Gastrocnemius medialis (tissue), 4 donors: ENCODE data around the gene SORL1. TPM values are rescaled to one million over a fixed set of nuclear protein-coding genes. Genes with fewer than 3 reads are reported as not detected.

Experiments used
- ATAC-seq, 2 donors: fragments of 150-250 bp; one replicate each; pipeline ENCODE4 v1.9.1; 2016
- DNase-seq, 2 donors: peaks; one replicate each; pipeline ENCODE4 v3.0.0-alpha.2; 2019
- H3K27ac ChIP-seq, 4 donors: fragments of 200-600 bp; sonication (generic); 1 replicate in 1 of 4; 2 replicates in 3 of 4; pipeline ENCODE4 v1.5.1; 2016 to 2018; ENCODE audit warnings: mild to moderate bottlenecking in 2 of 4, moderate library complexity in 1 of 4
- H3K27me3 ChIP-seq, 3 donors: fragments of 200-600 bp; sonication (generic) in 2 of 3; 1 replicate in 1 of 3; 2 replicates in 2 of 3; pipeline versions ENCODE4 v1.5.1 to v1.6.0; 2016 to 2019; ENCODE audit warnings: mild to moderate bottlenecking in 1 of 3, moderate library complexity in 1 of 3
- H3K36me3 ChIP-seq, 2 donors: fragments of 200-600 bp; sonication (generic) in 1 of 2; one replicate each; pipeline ENCODE4 v1.5.1; 2017 to 2018
- H3K4me1 ChIP-seq, 2 donors: fragments of 200-600 bp; sonication (generic) in 1 of 2; one replicate each; pipeline ENCODE4 v1.5.1; 2016 to 2017; ENCODE audit warnings: mild to moderate bottlenecking in 2 of 2
- H3K4me3 ChIP-seq, 4 donors: fragments of 200-600 bp; sonication (generic) in 3 of 4; 1 replicate in 1 of 4; 2 replicates in 3 of 4; pipeline ENCODE4 v1.5.1; 2016 to 2019; ENCODE audit warnings: mild to moderate bottlenecking in 2 of 4
- H3K9me3 ChIP-seq, 3 donors: fragments of 200-600 bp; sonication (generic) in 2 of 3; 1 replicate in 1 of 3; 2 replicates in 2 of 3; pipeline ENCODE4 v1.5.1; 2016 to 2019
- POLR2A ChIP-seq, 2 donors: fragments of 450-650 bp; IDR thresholded peaks; one replicate each; pipeline ENCODE4 v1.6.1; 2017; ENCODE audit warnings: antibody characterized with exemption in 2 of 2, mild to moderate bottlenecking in 2 of 2, moderate library complexity in 2 of 2
- in situ Hi-C, 4 donors: fragments of 200-750 bp; cut with MboI; loops; one replicate each; pipeline versions ENCODE4 v1.15.0 to v1.8.0; 2017; ENCODE audit warnings: low sequenced_read_pairs in 4 of 4
- intact Hi-C: fragments of 100-400 bp; cut with DNase I; formaldehyde crosslinking; loops from one replicate; pipeline ENCODE4 v1.15.1; 2023; ENCODE audit warnings: low total_unique reads
- total RNA-seq, 4 donors: library from RNA; depleted of rRNA; stranded (reverse); fragments of >200 nt; gene quantifications; one replicate each; pipeline versions ENCODE4 v1.1.0 to v1.2.3, GENCODE V29; 2016
- TF ChIP-seq, protein P1 (sequence below), 5 experiments: fragments of 450-650 bp in 3 of 5; fragments of 200-600 bp in 2 of 5; sonication (generic) in 2 of 5; IDR thresholded peaks in 4 of 5; conservative IDR thresholded peaks in 1 of 5; 1 replicate in 4 of 5; 2 replicates in 1 of 5; pipeline ENCODE4 v1.5.1; 2016 to 2019; ENCODE audit warnings: antibody characterized with exemption in 5 of 5, mild to moderate bottlenecking in 3 of 5, moderate library complexity in 3 of 5

The SORL1 gene
- total RNA-seq, 4 donors from 2014 or later, result 0.78 to 2.7 (median 2.3) TPM

DNA sequence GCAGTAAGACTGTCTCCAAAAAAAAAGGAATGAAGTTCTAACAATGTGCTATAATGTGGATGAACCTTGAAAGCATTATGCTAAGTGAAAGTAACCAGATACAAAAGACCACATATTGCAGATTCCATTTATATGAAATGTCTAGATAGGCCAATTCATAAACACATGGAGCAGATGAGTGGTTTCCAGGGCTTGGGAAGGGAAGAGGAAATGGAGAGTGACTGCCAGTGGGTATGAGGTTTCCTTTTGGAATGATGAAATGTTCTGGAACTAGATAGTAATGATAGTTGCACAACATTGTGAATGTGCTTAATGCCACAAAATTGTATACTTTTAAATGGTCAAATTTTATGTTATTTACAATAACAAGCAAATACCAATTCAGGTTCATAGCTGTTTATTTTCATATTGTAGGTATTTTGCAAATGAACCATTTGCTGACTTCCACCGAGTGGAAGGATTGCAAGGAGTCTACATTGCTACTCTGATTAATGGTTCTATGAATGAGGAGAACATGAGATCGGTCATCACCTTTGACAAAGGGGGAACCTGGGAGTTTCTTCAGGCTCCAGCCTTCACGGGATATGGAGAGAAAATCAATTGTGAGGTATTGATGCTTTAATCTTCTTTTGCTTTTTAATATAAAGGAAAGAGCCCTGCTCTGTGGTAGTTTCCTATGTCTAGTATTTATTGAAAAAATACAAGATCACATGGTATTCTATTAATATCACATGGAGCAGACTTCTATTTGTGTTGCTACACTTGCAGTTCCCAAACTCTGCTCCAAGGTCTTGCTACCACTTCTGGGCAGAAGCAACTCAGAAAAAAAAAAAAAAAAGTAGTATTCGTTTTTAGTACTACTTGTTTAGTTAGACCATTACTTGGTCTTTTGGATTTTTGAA, 68.4 kb downstream of the SORL1 start:
- in situ Hi-C loops (no loop called here), intact Hi-C loops (loop anchor here (5.0 kb wide), 1 partner anchor 53 kb away; no protein-coding TSS in a partner anchor)
- no peaks in the 10 kb centered on the region for H3K27me3 ChIP-seq
- peaks cover 0 to 13% of the 10 kb centered on the region in 2 donors for H3K4me1 ChIP-seq
- DNase-seq, result no peak
- H3K27ac ChIP-seq, result no peak overlapping the region
- peak; percentile 56 to 72 for ATAC-seq
- H3K4me3 ChIP-seq, result no peak overlapping the region
- TF ChIP-seq POLR2A (IDR thresholded peaks at IDR 0.05), result no peak
- TF ChIP-seq, protein P1, sequence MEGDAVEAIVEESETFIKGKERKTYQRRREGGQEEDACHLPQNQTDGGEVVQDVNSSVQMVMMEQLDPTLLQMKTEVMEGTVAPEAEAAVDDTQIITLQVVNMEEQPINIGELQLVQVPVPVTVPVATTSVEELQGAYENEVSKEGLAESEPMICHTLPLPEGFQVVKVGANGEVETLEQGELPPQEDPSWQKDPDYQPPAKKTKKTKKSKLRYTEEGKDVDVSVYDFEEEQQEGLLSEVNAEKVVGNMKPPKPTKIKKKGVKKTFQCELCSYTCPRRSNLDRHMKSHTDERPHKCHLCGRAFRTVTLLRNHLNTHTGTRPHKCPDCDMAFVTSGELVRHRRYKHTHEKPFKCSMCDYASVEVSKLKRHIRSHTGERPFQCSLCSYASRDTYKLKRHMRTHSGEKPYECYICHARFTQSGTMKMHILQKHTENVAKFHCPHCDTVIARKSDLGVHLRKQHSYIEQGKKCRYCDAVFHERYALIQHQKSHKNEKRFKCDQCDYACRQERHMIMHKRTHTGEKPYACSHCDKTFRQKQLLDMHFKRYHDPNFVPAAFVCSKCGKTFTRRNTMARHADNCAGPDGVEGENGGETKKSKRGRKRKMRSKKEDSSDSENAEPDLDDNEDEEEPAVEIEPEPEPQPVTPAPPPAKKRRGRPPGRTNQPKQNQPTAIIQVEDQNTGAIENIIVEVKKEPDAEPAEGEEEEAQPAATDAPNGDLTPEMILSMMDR (IDR thresholded peaks at IDR 0.05 in 4 of 5, conservative IDR thresholded peaks at IDR 0.05 in 1 of 5), result no peak
- H3K36me3 ChIP-seq, result no peaks in the 10 kb centered on the region
- peaks cover 0 to under 1% (median 0%) of the 10 kb centered on the region in 3 donors for H3K9me3 ChIP-seq

DNA sequence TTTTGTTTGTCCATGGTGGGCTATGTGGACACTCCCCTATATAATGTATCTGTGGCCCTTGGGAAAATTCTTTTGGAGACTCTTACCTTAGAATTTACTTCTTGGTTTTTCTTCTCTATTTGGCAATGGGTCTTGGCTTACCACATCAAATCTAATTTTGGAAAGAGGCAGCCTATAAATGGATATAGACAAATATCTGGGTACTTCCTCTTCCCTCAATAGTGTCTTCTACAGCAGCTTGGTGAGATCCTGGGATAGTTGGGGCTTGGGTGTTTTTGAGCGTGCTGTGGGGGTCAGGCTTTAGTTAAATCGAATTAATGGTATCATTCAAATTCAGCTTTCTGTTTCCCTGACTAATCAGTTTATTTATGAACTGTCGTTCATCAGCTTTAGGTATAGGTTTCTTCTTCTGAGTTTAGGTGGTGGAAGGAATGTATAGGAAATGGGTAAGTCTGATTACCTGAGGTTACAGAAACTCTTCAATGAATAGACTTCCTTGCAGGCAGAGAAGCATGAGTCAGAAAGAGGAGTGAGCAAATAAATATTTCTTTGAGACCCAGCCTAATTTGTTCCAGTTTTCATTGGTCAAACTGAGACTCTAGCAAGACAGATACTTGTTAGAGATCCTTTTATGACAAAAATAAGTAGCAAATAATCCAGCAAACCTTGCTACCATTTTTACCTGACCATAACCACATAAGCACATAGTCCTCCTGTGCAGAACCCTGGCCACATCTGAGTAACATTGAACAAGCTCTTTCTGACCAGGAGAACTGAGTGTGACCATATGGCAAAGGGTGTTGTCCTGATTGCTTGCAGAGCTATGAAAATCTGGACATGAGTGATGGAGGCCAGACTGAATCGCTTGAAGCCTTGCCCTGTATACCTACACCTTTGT, 69.3 kb downstream of the SORL1 start:
- Histone ChIP-seq H3K27me3 (no peaks in the 10 kb centered on the region), H3K9me3 (peaks cover 0 to 3% (median 0%) of the 10 kb centered on the region in 3 donors), H3K4me1 (peaks cover 0 to 13% of the 10 kb centered on the region in 2 donors), H3K36me3 (no peaks in the 10 kb centered on the region), H3K4me3 (no peak overlapping the region), H3K27ac (no peak overlapping the region)
- in situ Hi-C loops, result no loop called here
- no peak for TF ChIP-seq POLR2A (IDR thresholded peaks at IDR 0.05)
- TF ChIP-seq, protein P1 (IDR thresholded peaks at IDR 0.05 in 4 of 5, conservative IDR thresholded peaks at IDR 0.05 in 1 of 5), result no peak
- intact Hi-C loops, result loop anchor here (5.0 kb wide), 1 partner anchor 54 kb away; no protein-coding TSS in a partner anchor
- ATAC-seq (peak in 1 of 2 donors; percentile 21), DNase-seq (no peak)

DNA sequence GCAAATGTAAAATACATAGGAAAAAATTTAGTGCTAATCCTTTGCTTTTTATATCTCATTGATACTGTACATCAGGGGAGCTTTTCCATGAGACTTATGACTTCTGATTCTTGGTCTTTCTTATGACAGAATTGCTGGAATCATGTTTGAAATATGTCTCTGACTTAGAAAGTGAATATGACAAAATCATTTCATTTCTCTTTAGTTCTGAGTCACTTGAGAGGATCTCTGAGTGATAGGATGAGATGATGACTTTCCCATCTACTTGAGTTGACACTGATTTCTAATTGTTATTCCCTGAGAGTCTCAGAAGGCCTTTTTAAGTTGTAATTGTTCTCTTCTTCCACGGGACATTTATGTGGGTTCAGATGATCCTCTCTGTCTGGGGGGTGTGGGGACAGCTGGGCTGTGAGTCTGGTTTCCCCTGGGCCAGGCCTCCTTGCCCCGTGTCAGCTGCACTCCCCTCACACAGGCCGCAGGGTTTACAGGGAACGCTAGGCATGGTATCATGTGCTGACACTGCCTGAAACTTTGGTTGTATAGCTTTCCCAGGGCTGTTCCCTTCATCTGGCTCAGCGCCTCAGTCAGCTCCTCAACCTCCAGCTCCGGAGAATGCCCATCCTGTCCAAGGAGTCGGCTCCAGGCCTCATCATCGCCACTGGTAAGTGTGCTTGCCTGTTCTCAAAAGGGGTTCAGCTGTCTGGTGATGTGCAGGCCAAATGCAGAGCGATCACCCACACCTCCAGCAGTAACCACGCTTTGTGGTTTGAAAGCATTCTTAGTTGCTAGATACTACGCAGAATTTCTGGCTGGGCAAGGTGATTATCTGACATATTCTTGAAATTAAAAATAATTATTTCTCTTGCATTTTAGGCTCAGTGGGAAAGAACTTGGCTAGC, 70.2 kb downstream of the SORL1 start:
- H3K9me3 ChIP-seq, result peaks cover 0 to 3% (median 0%) of the 10 kb centered on the region in 3 donors
- H3K27me3 ChIP-seq, result no peaks in the 10 kb centered on the region
- DNase-seq (no peak), ATAC-seq (no peak)
- no peak for TF ChIP-seq POLR2A (IDR thresholded peaks at IDR 0.05)
- TF ChIP-seq, protein P1 (IDR thresholded peaks at IDR 0.05 in 4 of 5, conservative IDR thresholded peaks at IDR 0.05 in 1 of 5), result no peak
- no peak overlapping the region for H3K27ac ChIP-seq
- H3K4me3 ChIP-seq, result no peak overlapping the region
- in situ Hi-C loops (no loop called here), intact Hi-C loops (loop anchor here (5.0 kb wide), 1 partner anchor 55 kb away; no protein-coding TSS in a partner anchor)
- peaks cover 0 to 13% of the 10 kb centered on the region in 2 donors for H3K4me1 ChIP-seq
- H3K36me3 ChIP-seq, result no peaks in the 10 kb centered on the region
